Body of pancreas (tissue), 4 donors: ENCODE measurements around the gene SLC51A. TPM values are rescaled to one million over a fixed set of nuclear protein-coding genes. Genes with fewer than 3 reads are reported as not detected.

ENCODE experiments used
- ATAC-seq: fragments of 150-250 bp; one replicate; pipeline ENCODE4 v1.9.1; 2016
- DNase-seq, 4 donors: peaks; one replicate each; pipeline ENCODE4 v3.0.0-alpha.2; 2019
- H3K27ac ChIP-seq, 4 donors: fragments of 200-600 bp; sonication (generic); 1 replicate in 3 of 4; 2 replicates in 1 of 4; pipeline versions ENCODE4 v1.5.1 to v1.6.1; 2016 to 2019; ENCODE audit warnings: mild to moderate bottlenecking in 1 of 4, mixed read lengths in 1 of 4, moderate library complexity in 1 of 4
- H3K27me3 ChIP-seq, 2 donors: fragments of 200-600 bp; sonication (generic); one replicate each; pipeline ENCODE4 v1.6.0; 2016; ENCODE audit warnings: mild to moderate bottlenecking in 1 of 2
- H3K36me3 ChIP-seq, 2 donors: fragments of 200-600 bp; sonication (generic); replicated peaks in 1 of 2; 2 replicates each; pipeline ENCODE4 v1.5.1; 2016; ENCODE audit warnings: low read depth in 2 of 2; ENCODE audit not compliant: insufficient read depth in 1 of 2
- H3K4me1 ChIP-seq: fragments of 200-600 bp; sonication (generic); one replicate; pipeline ENCODE4 v1.6.0; 2016
- H3K4me3 ChIP-seq, 2 donors: fragments of 200-600 bp; sonication (generic); 1 replicate in 1 of 2; 2 replicates in 1 of 2; pipeline ENCODE4 v1.5.1; 2016 to 2019
- H3K9me3 ChIP-seq, 3 donors: fragments of 200-600 bp; sonication (generic); 1 replicate in 2 of 3; 2 replicates in 1 of 3; pipeline ENCODE4 v1.5.1; 2016
- CTCF ChIP-seq, 7 experiments: fragments of 450-650 bp in 4 of 7; fragments of 200-600 bp in 3 of 7; sonication (generic) in 3 of 7; IDR thresholded peaks; one replicate each; pipeline ENCODE4 v1.5.1; 2016 to 2019; ENCODE audit warnings: antibody characterized with exemption in 7 of 7
- POLR2A ChIP-seq, 3 donors: fragments of 450-650 bp; IDR thresholded peaks; one replicate each; pipeline ENCODE4 v1.6.1; 2016; ENCODE audit warnings: antibody characterized with exemption in 3 of 3, mild to moderate bottlenecking in 2 of 3
- WGBS, 2 donors: methylation state at CpG; one replicate each; pipeline ENCODE4 v1.1.5; 2017; 5-methylcytosine and 5-hydroxymethylcytosine counted together
- intact Hi-C: fragments of 100-400 bp; cut with DNase I; formaldehyde crosslinking; loops from one replicate; pipeline ENCODE4 v1.15.1; 2023
- total RNA-seq, 2 donors: library from RNA; depleted of rRNA; stranded (reverse); fragments of >200 nt; gene quantifications; one replicate each; pipeline ENCODE4 v1.1.0, GENCODE V29; 2016

Gene SLC51A
- total RNA-seq, 2 donors from 2014 or later = 0.26 TPM; not detected in 1

GRCh38 chr3:196232882-196233251 lies 16.5 kb downstream of the SLC51A start:
- peaks cover 5% of the 10 kb centered on the region for H3K4me1 ChIP-seq
- H3K9me3 ChIP-seq = no peaks in the 10 kb centered on the region
- WGBS, 2 donors = 77 to 88% methylated on average over 8 of the region's 8 CpGs
- no peak for ATAC-seq
- no peak for DNase-seq
- H3K27ac ChIP-seq = no peak overlapping the region
- no peak overlapping the region for H3K4me3 ChIP-seq
- H3K27me3 ChIP-seq = no peaks in the 10 kb centered on the region
- TF ChIP-seq CTCF (IDR thresholded peaks at IDR 0.05) (no peak), POLR2A (IDR thresholded peaks at IDR 0.05) (no peak)
- intact Hi-C loops = no loop called here
- H3K36me3 ChIP-seq = peaks cover 0 to 5% of the 10 kb centered on the region in 2 donors

GRCh38 chr3:196235452-196236122 lies 19.3 kb downstream of the SLC51A start:
- Histone ChIP-seq H3K36me3 (peaks cover 0 to 6% of the 10 kb centered on the region in 2 donors), H3K9me3 (no peaks in the 10 kb centered on the region), H3K27me3 (no peaks in the 10 kb centered on the region), H3K4me3 (no peak overlapping the region), H3K4me1 (no peaks in the 10 kb centered on the region), H3K27ac (no peak overlapping the region)
- no peak for ATAC-seq
- WGBS, 2 donors = 77 to 84% methylated on average over 12 of the region's 12 CpGs
- no peak for DNase-seq
- TF ChIP-seq POLR2A (IDR thresholded peaks at IDR 0.05) (no peak), CTCF (IDR thresholded peaks at IDR 0.05) (no peak)
- intact Hi-C loops = no loop called here

GRCh38 chr3:196236223-196236622 lies 19.9 kb downstream of the SLC51A start:
- 87 to 97% methylated on average over 8 of the region's 8 CpGs for WGBS, 2 donors
- Histone ChIP-seq H3K36me3 (peaks cover 1 to 6% of the 10 kb centered on the region in 2 donors), H3K9me3 (no peaks in the 10 kb centered on the region), H3K27ac (no peak overlapping the region), H3K4me3 (no peak overlapping the region), H3K27me3 (no peaks in the 10 kb centered on the region), H3K4me1 (no peaks in the 10 kb centered on the region)
- intact Hi-C loops = no loop called here
- DNase-seq (no peak), ATAC-seq (no peak)
- TF ChIP-seq POLR2A (IDR thresholded peaks at IDR 0.05) = no peak
- TF ChIP-seq CTCF (IDR thresholded peaks at IDR 0.05) = no peak

GRCh38 chr3:196237203-196237602 lies 20.9 kb downstream of the SLC51A start:
- Histone ChIP-seq H3K4me3 (no peak overlapping the region), H3K36me3 (peaks cover 7 to 10% of the 10 kb centered on the region in 2 donors), H3K27ac (no peak overlapping the region), H3K4me1 (no peaks in the 10 kb centered on the region), H3K9me3 (no peaks in the 10 kb centered on the region), H3K27me3 (no peaks in the 10 kb centered on the region)
- DNase-seq (no peak), ATAC-seq (no peak)
- WGBS, 2 donors = 86 to 87% methylated on average over 5 of the region's 5 CpGs
- no peak for TF ChIP-seq CTCF (IDR thresholded peaks at IDR 0.05)
- no peak for TF ChIP-seq POLR2A (IDR thresholded peaks at IDR 0.05)
- intact Hi-C loops = no loop called here
